ENCODE measurements around the gene PFKFB2.

The PFKFB2 gene

GRCh38 chr1:207064561-207064960 lies 11.5 kb downstream of the PFKFB2 start:
- Histone ChIP-seq H3K27me3 (replicated peaks) (no peaks in the 10 kb centered on the region), H3K27ac (no peak overlapping the region), H3K4me3 (ENCODE audit: low read depth, low read length) (no peak overlapping the region), H3K36me3 (replicated peaks) (no peaks in the 10 kb centered on the region)
- in situ Hi-C loops (cut with HindIII; ENCODE audit: low pct_ligation_motif_present, low sequenced_read_pairs), result no loop called here
- TF ChIP-seq CTCF (IDR thresholded peaks at IDR 0.05; ENCODE audit: low read depth, low read length, missing control alignments), result no peak
- no peak for DNase-seq

DNA sequence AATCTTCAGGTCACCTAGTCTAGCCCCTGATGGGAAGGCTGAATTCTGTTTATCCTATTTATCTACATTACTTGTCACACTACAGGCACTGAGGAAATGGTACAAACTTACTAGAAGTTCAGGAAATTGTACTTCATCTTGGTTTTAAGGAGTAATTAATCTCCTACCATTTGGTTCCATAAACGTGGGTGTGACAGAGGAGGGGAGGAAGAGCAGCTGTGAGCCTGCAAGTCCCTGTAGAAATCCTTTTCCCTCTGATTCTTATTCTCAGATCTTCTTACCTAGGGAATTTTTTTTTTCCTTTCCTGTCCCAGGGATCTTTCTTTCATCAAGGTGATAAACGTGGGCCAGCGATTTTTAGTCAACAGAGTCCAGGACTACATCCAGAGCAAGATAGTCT lies 14.1 kb downstream of the PFKFB2 start:
- DNase-seq, result no peak

GRCh38 chr1:207067665-207068064 lies 14.6 kb downstream of the PFKFB2 start:
- Histone ChIP-seq H3K4me3 (ENCODE audit: low read depth, low read length) (no peak overlapping the region), H3K36me3 (replicated peaks) (no peaks in the 10 kb centered on the region), H3K27me3 (replicated peaks) (no peaks in the 10 kb centered on the region), H3K27ac (no peak overlapping the region)
- TF ChIP-seq CTCF (IDR thresholded peaks at IDR 0.05; ENCODE audit: low read depth, low read length, missing control alignments), result no peak
- in situ Hi-C loops (cut with HindIII; ENCODE audit: low pct_ligation_motif_present, low sequenced_read_pairs), result no loop called here
- no peak for DNase-seq

More for the DNA sequence above, 14.1 kb downstream of the PFKFB2 start:
- no peaks in the 10 kb centered on the region for H3K27me3 ChIP-seq (replicated peaks)
- no peak overlapping the region for H3K27ac ChIP-seq
- in situ Hi-C loops (cut with HindIII; ENCODE audit: low pct_ligation_motif_present, low sequenced_read_pairs), result no loop called here
- H3K4me3 ChIP-seq (ENCODE audit: low read depth, low read length), result no peak overlapping the region
- H3K36me3 ChIP-seq (replicated peaks), result no peaks in the 10 kb centered on the region
- no peak for TF ChIP-seq CTCF (IDR thresholded peaks at IDR 0.05; ENCODE audit: low read depth, low read length, missing control alignments)

- no peak for TF ChIP-seq CTCF (IDR thresholded peaks at IDR 0.05; ENCODE audit: low read depth, low read length, missing control alignments)
- Histone ChIP-seq H3K27ac (no peak overlapping the region), H3K27me3 (replicated peaks) (no peaks in the 10 kb centered on the region), H3K4me3 (ENCODE audit: low read depth, low read length) (no peak overlapping the region), H3K36me3 (replicated peaks) (no peaks in the 10 kb centered on the region)
- in situ Hi-C loops (cut with HindIII; ENCODE audit: low pct_ligation_motif_present, low sequenced_read_pairs), result no loop called here
- no peak for DNase-seq
These were observed 16.0 kb downstream of the PFKFB2 start for GRCh38 chr1:207069061-207069460.

DNA sequence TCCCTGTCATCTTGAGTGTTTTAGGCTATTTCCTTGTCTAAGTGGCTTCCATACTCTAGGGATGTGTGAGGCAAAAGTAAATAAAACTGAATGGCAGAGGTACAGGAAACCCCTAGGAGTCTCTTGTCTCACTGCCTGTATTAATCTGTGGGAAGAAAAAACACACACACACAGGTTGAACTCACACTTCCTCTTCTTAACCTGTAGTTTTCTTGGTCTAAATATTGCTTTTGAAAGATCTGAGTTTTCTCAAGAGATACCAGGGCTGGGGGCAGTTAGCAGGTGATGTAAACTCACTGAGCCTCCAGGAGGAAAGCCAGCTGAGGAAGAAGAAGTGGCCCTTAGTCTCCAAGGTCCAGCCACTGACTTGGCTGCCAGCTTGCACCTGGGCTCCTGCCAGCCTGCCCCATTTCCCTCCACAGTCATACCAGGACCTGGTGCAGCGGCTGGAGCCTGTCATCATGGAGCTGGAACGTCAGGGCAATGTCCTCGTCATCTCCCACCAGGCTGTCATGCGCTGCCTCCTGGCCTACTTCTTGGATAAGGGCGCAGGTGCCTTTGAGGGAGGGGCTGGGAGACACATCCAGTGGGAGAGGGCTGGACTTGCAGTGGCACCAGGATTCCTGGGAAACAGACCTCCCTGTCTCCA lies 16.9 kb downstream of the PFKFB2 start:
- Histone ChIP-seq H3K36me3 (replicated peaks) (no peaks in the 10 kb centered on the region), H3K27me3 (replicated peaks) (no peaks in the 10 kb centered on the region), H3K4me3 (ENCODE audit: low read depth, low read length) (no peak overlapping the region), H3K27ac (no peak overlapping the region)
- no peak for TF ChIP-seq CTCF (IDR thresholded peaks at IDR 0.05; ENCODE audit: low read depth, low read length, missing control alignments)
- no peak for DNase-seq
- in situ Hi-C loops (cut with HindIII; ENCODE audit: low pct_ligation_motif_present, low sequenced_read_pairs), result no loop called here

DNA sequence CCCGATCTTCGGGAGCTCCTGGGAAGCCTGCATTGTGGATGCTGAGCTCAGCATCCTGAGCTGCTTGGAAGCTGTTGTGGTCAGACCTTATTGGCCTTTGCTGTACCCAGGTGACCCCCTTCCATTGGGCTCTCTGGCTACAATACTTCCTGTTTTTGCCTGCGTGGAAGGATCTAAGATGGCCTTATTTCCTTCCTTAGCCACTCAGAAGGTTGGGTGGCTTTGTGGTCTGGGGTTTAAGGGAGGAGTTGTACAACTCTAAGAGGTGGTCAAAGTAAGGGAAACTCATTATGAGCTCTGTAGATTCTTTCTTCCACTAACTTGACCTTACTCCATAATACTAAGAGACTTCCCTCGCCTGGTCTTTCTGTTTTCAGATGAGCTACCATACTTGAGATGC lies 17.7 kb downstream of the PFKFB2 start:
- Histone ChIP-seq H3K27ac (no peak overlapping the region), H3K27me3 (replicated peaks) (no peaks in the 10 kb centered on the region), H3K36me3 (replicated peaks) (no peaks in the 10 kb centered on the region), H3K4me3 (ENCODE audit: low read depth, low read length) (no peak overlapping the region)
- no peak for TF ChIP-seq CTCF (IDR thresholded peaks at IDR 0.05; ENCODE audit: low read depth, low read length, missing control alignments)
- DNase-seq, result no peak
- in situ Hi-C loops (cut with HindIII; ENCODE audit: low pct_ligation_motif_present, low sequenced_read_pairs), result no loop called here

Data from brain microvascular endothelial cell (primary cell).